ENCODE measurements around the gene BSN.
A peak's percentile ranks its signal among the peaks of the same experiment; 100 is the strongest.

Gene BSN

GRCh38 chr3:49719214-49719884, 165.1 kb downstream of the BSN start, which contains the start of gene AMIGO3:
TSS of gene AMIGO3 (minus strand) at chr3:49719684. CDS start at chr3:49719465, 219 bp downstream.
- DNase-seq, result peak; percentile 87

All from activated CD4-positive, CD25-positive, alpha-beta regulatory T cell treated with anti-CD3 and anti-CD28 coated beads, Interleukin-2, amount 50 U/mL, for 72 hours (primary cell).